ENCODE measurements around the gene AMPH.

DNA sequence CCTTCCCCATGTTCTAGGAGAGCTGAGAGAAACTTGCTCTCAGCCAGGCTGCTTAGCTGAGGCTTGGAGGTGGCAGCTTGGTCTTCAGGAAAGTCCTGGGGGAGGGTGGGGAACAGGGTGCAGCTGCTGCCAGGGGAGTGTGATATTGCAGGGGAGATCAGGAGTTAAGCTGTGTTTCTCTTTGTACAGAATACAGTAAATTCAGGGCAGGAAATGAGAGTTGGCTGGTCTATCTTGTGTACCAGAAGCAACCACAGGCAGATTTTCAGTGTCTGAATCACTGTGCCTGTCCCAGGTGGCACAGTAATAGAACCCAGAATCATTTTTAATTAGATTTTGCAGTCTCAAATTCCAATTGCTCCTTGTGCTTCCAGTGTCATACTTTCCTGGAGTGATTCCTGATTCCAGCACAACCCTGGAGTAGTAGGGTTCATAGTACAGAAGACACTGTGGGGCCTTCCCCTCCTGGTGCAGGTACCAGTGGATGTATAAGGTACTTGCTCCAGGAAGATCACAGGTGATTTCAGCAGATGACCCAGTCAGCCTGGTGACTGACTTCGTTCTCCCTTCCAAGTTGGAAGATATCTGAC, 263.8 kb downstream of the AMPH start:
- TF ChIP-seq POLR2AphosphoS5 (IDR thresholded peaks at IDR 0.05) (no peak), POLR2A (IDR thresholded peaks at IDR 0.05) (no peak)
- TF ChIP-seq, protein P1, sequence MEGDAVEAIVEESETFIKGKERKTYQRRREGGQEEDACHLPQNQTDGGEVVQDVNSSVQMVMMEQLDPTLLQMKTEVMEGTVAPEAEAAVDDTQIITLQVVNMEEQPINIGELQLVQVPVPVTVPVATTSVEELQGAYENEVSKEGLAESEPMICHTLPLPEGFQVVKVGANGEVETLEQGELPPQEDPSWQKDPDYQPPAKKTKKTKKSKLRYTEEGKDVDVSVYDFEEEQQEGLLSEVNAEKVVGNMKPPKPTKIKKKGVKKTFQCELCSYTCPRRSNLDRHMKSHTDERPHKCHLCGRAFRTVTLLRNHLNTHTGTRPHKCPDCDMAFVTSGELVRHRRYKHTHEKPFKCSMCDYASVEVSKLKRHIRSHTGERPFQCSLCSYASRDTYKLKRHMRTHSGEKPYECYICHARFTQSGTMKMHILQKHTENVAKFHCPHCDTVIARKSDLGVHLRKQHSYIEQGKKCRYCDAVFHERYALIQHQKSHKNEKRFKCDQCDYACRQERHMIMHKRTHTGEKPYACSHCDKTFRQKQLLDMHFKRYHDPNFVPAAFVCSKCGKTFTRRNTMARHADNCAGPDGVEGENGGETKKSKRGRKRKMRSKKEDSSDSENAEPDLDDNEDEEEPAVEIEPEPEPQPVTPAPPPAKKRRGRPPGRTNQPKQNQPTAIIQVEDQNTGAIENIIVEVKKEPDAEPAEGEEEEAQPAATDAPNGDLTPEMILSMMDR (IDR thresholded peaks at IDR 0.05) = no peak

Data from upper lobe of left lung (tissue), 4 donors.